H1 (cell line): ENCODE results near the gene SLC17A1. TPM values are rescaled to one million over a fixed set of nuclear protein-coding genes. Genes with fewer than 3 reads are reported as not detected.

Source experiments
- ASH2L ChIP-seq: fragments of 200-600, 300-600 bp; sonication (generic); IDR thresholded peaks from one replicate; pipeline ENCODE4 v1.7.1; 2017; ENCODE audit warnings: low read length
- BCL11A ChIP-seq, 2 experiments: IDR thresholded peaks; one replicate each; pipeline ENCODE4 v1.6.1; 2011; ENCODE audit warnings: low read depth in 2 of 2, low read length in 2 of 2, mild to moderate bottlenecking in 2 of 2
- EP300 ChIP-seq, 2 experiments: IDR thresholded peaks; 1 replicate in 1 of 2; 2 replicates in 1 of 2; pipeline ENCODE4 v1.6.1; 2011 to 2012; ENCODE audit warnings: low read depth in 2 of 2, low read length in 2 of 2, mild to moderate bottlenecking in 2 of 2, borderline replicate concordance in 1 of 2, inconsistent platforms in 1 of 2, moderate library complexity in 1 of 2
- GABPA ChIP-seq: IDR thresholded peaks from 2 replicates; pipeline ENCODE4 v1.6.1; 2011; ENCODE audit warnings: mild to moderate bottlenecking, low read length, moderate library complexity, borderline replicate concordance; ENCODE audit not compliant: insufficient read depth
- RNF2 ChIP-seq: fragments of 200-900, 300-1000 bp; sonication (generic); IDR thresholded peaks from 2 replicates; pipeline ENCODE4 v1.7.1; 2016; ENCODE audit warnings: borderline replicate concordance, low read depth, mild to moderate bottlenecking, antibody characterized with exemption, low read length; ENCODE audit not compliant: poor library complexity, severe bottlenecking; ENCODE audit errors: missing control alignments
- SIRT6 ChIP-seq: IDR thresholded peaks from one replicate; pipeline ENCODE4 v1.7.1; 2012; ENCODE audit warnings: low read length, inconsistent platforms
- polyA plus RNA-seq, 7 experiments: library from polyadenylated mRNA; depleted of rRNA in 3 of 7; stranded (reverse) in 5 of 7; unstranded in 2 of 7; fragments of >200 nt in 5 of 7; fragments of 200-250 nt in 2 of 7; gene quantifications; 1 replicate in 5 of 7; 2 replicates in 1 of 7; 4 replicates in 1 of 7; pipeline versions ENCODE4 v1.2.1 to v1.2.3, GENCODE V29; 2011 to 2013; ENCODE audit warnings: missing spikeins in 2 of 7, mixed read lengths in 2 of 7
- total RNA-seq: library from RNA; stranded (reverse); fragmentation: NEBNext Ultra II Directional; extraction: Animal tissue kit (Norgen Biotek cat#: 25700); gene quantifications from 2 replicates; pipeline ENCODE4 v1.2.1, GENCODE V29; 2021
- TF ChIP-seq, protein P1 (sequence below): IDR thresholded peaks from 2 replicates; pipeline ENCODE4 v1.6.1; 2012; ENCODE audit warnings: low read length, inconsistent platforms
- TF ChIP-seq, protein P2 (sequence below): IDR thresholded peaks from 2 replicates; pipeline ENCODE4 v1.6.1; 2011; ENCODE audit warnings: low read depth, mild to moderate bottlenecking, low read length; ENCODE audit not compliant: insufficient read depth

Gene SLC17A1
- total and polyA plus RNA-seq, 2 of the 8 experiments (the other 6 are each of a cell fraction or from before 2014, with no cell fraction given): not detected

DNA sequence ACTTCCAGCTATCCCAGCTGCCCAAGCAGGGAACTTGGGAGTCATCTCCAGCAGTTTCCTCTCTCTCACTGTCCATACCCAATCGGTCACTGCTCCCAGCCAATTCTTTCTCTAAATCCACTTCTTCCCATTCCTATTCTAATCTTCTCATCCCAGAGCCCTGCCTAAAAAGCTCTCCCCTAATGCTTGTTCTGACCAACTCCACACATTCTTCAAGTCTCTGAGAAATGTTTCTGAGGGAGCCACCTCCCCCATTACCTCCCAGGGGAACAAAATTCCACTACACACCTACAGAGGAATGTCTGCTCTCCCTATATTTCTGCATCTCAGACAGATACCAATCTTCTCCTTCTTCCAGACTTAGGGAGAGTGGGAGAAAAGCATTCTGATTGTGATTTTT, 63.3 kb downstream of the SLC17A1 start (continued):
- TF ChIP-seq ASH2L: no peak
- TF ChIP-seq GABPA: no peak
- TF ChIP-seq, protein P1, sequence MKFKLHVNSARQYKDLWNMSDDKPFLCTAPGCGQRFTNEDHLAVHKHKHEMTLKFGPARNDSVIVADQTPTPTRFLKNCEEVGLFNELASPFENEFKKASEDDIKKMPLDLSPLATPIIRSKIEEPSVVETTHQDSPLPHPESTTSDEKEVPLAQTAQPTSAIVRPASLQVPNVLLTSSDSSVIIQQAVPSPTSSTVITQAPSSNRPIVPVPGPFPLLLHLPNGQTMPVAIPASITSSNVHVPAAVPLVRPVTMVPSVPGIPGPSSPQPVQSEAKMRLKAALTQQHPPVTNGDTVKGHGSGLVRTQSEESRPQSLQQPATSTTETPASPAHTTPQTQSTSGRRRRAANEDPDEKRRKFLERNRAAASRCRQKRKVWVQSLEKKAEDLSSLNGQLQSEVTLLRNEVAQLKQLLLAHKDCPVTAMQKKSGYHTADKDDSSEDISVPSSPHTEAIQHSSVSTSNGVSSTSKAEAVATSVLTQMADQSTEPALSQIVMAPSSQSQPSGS: no peak
- TF ChIP-seq, protein P2, sequence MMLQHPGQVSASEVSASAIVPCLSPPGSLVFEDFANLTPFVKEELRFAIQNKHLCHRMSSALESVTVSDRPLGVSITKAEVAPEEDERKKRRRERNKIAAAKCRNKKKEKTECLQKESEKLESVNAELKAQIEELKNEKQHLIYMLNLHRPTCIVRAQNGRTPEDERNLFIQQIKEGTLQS: no peak
- no peak for TF ChIP-seq RNF2
- no peak for TF ChIP-seq EP300 (IDR thresholded peaks at IDR 0.05; ENCODE audit: borderline replicate concordance in 1 of 2, low read depth in 2 of 2, low read length in 2 of 2)
- no peak for TF ChIP-seq BCL11A (IDR thresholded peaks at IDR 0.05; ENCODE audit: low read depth in 2 of 2, low read length in 2 of 2)
- no peak for TF ChIP-seq SIRT6
